Body of pancreas (tissue), 4 donors: ENCODE results near the gene PRR9.

ENCODE experiments used
- CTCF ChIP-seq, 7 experiments: fragments of 450-650 bp in 4 of 7; fragments of 200-600 bp in 3 of 7; sonication (generic) in 3 of 7; IDR thresholded peaks; one replicate each; pipeline ENCODE4 v1.5.1; 2016 to 2019; ENCODE audit warnings: antibody characterized with exemption in 7 of 7
- POLR2A ChIP-seq, 3 donors: fragments of 450-650 bp; IDR thresholded peaks; one replicate each; pipeline ENCODE4 v1.6.1; 2016; ENCODE audit warnings: antibody characterized with exemption in 3 of 3, mild to moderate bottlenecking in 2 of 3

- TF ChIP-seq CTCF (IDR thresholded peaks at IDR 0.05) (no peak), POLR2A (IDR thresholded peaks at IDR 0.05) (no peak)
Observed at GRCh38 chr1:153212201-153212600, 5.2 kb upstream of the PRR9 start.
